ENCODE measurements around the gene PPARA. TPM values are rescaled to one million over a fixed set of nuclear protein-coding genes. Genes with fewer than 3 reads are reported as not detected.

The PPARA gene
- total RNA-seq, 1 experiment from 2014 or later, result 14.5 TPM

DNA sequence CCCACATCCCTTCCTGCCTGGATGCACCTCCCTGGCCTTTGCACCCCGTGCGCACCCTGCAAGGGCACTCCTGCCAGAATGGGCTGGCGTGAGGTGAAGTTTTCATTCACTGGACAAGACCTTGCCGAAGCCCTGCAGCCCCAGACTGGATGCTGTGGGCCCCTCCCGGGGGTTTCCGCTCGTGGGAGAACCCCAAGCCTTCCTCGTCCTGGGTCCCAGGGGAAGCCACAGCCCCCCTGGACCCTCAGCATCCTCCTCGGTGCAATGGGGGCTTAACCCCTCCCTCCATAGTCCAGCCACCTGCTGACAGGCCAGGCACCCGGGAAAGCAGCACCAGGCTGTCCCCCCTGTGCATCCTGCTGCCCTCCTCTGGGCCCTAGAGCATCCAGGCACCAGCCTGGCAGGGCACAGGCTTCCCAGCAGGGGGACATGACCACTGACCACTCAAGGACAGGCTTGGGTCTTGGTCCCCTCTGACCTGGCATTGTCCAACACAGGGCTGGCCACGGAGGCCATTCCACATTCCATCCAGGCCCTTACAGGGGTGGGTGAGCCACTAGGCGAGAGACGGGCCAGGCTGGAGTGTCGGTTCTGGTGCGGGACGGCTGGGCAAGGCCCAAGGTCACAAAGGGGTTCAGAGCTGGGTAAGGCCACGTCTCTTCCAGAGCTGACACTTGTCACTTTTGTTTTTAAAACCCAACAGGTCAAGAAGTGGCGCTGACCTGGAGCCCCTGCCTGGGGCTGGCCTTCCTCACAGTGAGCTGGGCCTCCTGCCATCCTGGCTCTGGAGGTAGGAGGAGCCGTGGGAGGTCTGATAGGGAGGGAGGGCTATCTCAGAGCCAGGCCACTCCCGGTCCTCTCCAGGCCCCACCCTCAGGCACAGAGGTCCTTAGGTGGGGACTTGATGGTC lies 41.5 kb upstream of the PPARA start:
- H3K27me3 ChIP-seq (ENCODE audit: insufficient read depth, low read length), result no peaks in the 10 kb centered on the region
- no peaks in the 10 kb centered on the region for H3K9me2 ChIP-seq (ENCODE audit: insufficient read depth)
- H4K20me1 ChIP-seq (ENCODE audit: insufficient read depth), result no peaks in the 10 kb centered on the region
- TF ChIP-seq SP1 (IDR thresholded peaks at IDR 0.05; ENCODE audit: low read depth), result no peak
- no peak for TF ChIP-seq TCF7L2 (IDR thresholded peaks at IDR 0.05; ENCODE audit: borderline replicate concordance, extremely low read depth, insufficient read depth, insufficient read length)
- TF ChIP-seq ELF1 (IDR thresholded peaks at IDR 0.05; ENCODE audit: borderline replicate concordance, low read depth), result no peak
- TF ChIP-seq, protein P1, sequence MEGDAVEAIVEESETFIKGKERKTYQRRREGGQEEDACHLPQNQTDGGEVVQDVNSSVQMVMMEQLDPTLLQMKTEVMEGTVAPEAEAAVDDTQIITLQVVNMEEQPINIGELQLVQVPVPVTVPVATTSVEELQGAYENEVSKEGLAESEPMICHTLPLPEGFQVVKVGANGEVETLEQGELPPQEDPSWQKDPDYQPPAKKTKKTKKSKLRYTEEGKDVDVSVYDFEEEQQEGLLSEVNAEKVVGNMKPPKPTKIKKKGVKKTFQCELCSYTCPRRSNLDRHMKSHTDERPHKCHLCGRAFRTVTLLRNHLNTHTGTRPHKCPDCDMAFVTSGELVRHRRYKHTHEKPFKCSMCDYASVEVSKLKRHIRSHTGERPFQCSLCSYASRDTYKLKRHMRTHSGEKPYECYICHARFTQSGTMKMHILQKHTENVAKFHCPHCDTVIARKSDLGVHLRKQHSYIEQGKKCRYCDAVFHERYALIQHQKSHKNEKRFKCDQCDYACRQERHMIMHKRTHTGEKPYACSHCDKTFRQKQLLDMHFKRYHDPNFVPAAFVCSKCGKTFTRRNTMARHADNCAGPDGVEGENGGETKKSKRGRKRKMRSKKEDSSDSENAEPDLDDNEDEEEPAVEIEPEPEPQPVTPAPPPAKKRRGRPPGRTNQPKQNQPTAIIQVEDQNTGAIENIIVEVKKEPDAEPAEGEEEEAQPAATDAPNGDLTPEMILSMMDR (IDR thresholded peaks at IDR 0.05 in 2 of 3, conservative IDR thresholded peaks at IDR 0.05 in 1 of 3; ENCODE audit: borderline replicate concordance in 1 of 3, insufficient read depth in 1 of 3, low read depth in 2 of 3, low read length in 2 of 3), result 0 out of 6 replicates have a peak, but pooled peaks of 1 of the 3 experiments have one; percentile 17
- no peak for TF ChIP-seq SIN3A (IDR thresholded peaks at IDR 0.05; ENCODE audit: low read depth)
- no peak for TF ChIP-seq SRF (IDR thresholded peaks at IDR 0.05; ENCODE audit: low read depth)
- TF ChIP-seq ZFX (IDR thresholded peaks at IDR 0.05), result no peak
- no peak for TF ChIP-seq RAD21 (IDR thresholded peaks at IDR 0.05; ENCODE audit: low read depth)
- TF ChIP-seq POLR2AphosphoS5 (IDR thresholded peaks at IDR 0.05; ENCODE audit: low read depth, low read length), result peak; percentile 10; the same call in 1 of the 2 replicates
- H3K4me2 ChIP-seq (ENCODE audit: low read length), result no peak overlapping the region
- H3K36me3 ChIP-seq (ENCODE audit: control insufficient read depth in 1 of 2, insufficient read depth in 2 of 2, low read length in 2 of 2), result peaks cover 15 to 38% of the 10 kb centered on the region in 2 experiments; a peak in 3 of 4 replicates
- no peak overlapping the region for H3K9ac ChIP-seq (ENCODE audit: low read length)
- H3K9me3 ChIP-seq (ENCODE audit: control insufficient read depth in 1 of 2, insufficient read depth in 1 of 2, low read depth in 1 of 2, low read length in 2 of 2), result no peaks in the 10 kb centered on the region
- H3K27ac ChIP-seq (ENCODE audit: low read depth, low read length), result peak overlapping the region; percentile 52
- peaks cover 8 to 57% of the 10 kb centered on the region in 2 experiments; a peak in 3 of 4 replicates for H3K4me1 ChIP-seq (ENCODE audit: control insufficient read depth in 1 of 2, insufficient read depth in 2 of 2, low read length in 2 of 2)
- BruUV-seq (replicated peaks), result no TSS peak
- peaks cover 18% of the 10 kb centered on the region; the same call in 1 of the 2 replicates for H3K79me2 ChIP-seq (ENCODE audit: insufficient read depth, low read length)
- POLR2A ChIA-PET, result no interaction called here
- RAD21 ChIA-PET (ENCODE audit: low non-redundant PET in 1 of 2, low total read pairs in 2 of 2, uncharacterized antibody in 2 of 2, unreplicated experiment in 2 of 2), result no interaction called here
- H3K4me3 ChIP-seq (replicated peaks in 1 of 2; ENCODE audit: low read depth in 1 of 2, low read length in 2 of 2), result no peak overlapping the region
- no peak for DNase-seq (ENCODE audit: low read depth, low spot score)
- intact Hi-C loops (cut with micrococcal nuclease), result no loop called here
- no peak overlapping the region for H2AFZ ChIP-seq (ENCODE audit: low read depth, low read length, poor library complexity, severe bottlenecking)
- CTCF ChIA-PET, result interaction anchor here (2.4 kb wide), 1 partner anchor 102 kb away, joined by 21 read pairs; no protein-coding TSS in a partner anchor
- peak; percentile 71 for ATAC-seq
